Measurements from ENCODE around the gene FSHB. TPM values are rescaled to one million over a fixed set of nuclear protein-coding genes. Genes with fewer than 3 reads are reported as not detected.
"Not testable (repeated sequence)": the region's sequence is repeated elsewhere in the genome, so short reads cannot be mapped to it uniquely, and the experiment has no call there.

The FSHB gene
- total RNA-seq, 1 donor, result not detected

DNA sequence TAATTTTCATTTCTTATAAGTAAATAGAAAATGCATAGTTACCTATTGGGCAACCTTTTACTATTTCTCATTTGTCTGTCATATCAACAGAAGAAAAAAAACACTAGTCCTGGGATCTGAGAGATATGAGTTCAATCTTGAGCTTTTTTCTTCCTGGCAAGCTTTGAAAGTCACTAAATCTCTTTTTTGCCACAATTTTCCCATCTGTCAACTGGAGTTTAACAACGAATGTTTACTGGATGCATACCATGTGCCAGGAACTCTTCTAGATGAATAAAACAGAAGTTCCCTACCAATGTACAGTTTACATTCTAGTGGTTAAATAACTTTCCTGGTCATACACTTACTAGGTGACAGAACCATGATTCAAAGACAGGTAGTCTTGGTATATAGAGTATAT lies 31.0 kb downstream of the FSHB start:
- no peak for DNase-seq (ENCODE audit: low read depth in 2 of 3, low spot score in 2 of 3)

DNA sequence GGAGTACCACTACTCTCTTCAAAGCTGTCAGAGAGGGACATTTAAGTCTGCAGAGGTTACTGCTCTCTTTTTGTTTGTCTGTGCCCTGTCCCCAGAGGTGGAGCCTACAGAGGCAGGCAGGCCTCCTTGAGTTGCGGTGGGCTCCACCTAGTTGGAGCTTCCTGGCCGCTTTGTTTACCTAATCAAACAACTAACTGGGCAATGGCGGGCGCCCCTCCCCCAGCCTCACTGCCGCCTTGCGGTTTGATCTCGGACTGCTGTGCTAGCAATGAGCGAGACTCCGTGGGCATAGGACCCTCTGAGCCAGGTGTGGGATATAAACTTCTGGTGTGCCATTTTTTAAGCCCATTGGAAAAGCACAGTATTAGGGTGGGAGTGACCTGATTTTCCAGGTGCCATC lies 37.8 kb downstream of the FSHB start:
- DNase-seq (ENCODE audit: low read depth in 2 of 3, low spot score in 2 of 3), result not testable (repeated sequence)

DNA sequence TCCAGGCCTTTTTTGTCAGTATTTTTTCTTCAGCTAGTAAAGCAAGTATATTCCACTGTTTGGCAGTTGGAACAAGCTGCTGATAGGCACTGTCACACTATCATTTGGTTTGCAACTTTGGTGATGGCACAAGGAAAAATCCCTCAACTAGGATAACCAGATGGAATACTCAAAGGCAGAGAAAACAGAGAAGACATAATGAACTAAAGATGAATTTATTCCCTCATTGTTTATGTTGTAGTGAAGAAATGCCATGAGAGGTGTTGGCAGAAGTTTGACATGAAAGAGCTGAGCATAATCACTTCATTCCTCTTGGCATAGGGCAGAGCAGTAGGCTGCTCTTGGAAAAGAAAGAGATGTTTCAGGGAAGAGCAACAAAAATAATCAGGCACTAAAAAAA lies 39.9 kb downstream of the FSHB start:
- no peak for DNase-seq (ENCODE audit: low read depth in 2 of 3, low spot score in 2 of 3)

DNA sequence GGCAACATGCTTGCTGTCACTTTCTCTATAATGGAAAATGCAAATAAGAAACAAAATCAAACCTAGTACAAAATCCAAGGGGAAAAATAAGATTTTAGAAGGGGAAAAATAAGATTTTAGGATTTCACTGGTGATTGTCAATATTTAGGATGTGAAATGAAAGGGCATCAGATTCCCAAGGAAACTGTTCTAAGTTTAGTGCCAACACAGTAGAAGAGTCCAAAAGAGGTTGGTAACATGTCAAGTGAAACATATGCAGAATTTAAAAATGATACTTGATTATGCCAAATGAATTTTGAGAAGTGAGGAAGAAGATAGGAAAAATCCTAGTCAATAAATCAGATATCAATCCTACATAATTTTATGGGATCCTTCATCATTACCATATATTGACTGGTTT lies 46.4 kb downstream of the FSHB start:
- DNase-seq (ENCODE audit: low read depth in 2 of 3, low spot score in 2 of 3), result no peak

DNA sequence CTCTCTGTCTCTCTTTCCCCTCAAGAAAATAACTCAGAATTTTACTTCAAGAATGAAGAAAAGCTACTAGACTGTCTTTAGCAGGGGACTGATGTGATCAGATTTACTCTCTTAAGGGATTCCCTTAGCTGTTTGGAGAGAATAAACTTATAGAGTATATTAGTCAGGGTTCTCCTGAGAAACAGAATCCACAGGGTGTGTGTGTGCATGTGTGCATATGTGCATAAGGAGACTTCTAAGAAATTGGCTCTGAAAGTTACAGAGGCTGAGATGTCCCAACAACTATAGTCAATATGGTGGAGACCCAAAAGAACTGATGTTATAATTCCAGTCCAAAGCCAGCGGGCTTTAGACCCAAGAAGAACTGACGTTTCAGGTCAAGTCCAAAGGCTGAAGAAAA lies 49.0 kb downstream of the FSHB start:
- no peak for DNase-seq (ENCODE audit: low read depth in 2 of 3, low spot score in 2 of 3)

DNA sequence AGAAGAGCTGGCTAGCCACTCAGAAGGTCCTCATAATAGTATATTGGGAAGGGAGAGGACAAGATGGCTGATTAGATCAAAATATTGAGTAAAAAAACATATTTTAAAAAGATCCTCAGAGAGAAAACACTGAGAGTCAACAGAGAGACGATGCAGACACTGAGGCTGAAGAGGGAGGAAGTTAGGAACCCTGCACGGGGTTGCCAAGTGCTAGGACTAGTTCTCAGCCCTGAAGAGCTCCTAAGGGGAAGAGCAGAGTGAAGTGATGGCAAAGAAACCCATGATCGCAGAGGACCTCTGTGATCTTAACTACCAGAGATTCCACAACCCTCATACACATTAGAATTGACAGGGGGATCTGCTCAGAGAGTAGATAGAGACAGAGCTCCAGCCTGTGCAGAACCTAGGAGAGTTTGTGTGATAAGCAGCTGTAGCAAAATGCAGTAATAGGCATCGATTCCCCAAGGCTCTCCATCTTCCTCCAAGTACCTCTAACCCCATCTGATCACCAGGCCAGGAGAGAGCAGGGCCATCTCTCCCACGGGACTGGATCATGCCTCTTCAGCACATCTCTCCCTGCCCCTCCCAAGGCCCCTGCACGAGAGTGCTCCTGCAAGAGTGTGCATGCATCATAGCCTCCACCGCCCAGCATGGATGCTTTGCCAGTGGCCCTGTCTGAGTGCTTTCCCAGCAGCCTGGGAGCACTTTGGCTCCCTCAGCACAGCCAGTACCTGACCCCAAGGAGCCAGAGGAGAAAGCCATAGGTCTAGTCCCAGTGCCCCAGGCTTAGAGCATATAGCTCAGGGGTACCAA lies 50.9 kb downstream of the FSHB start:
- no peak for DNase-seq (ENCODE audit: low read depth in 2 of 3, low spot score in 2 of 3)

DNA sequence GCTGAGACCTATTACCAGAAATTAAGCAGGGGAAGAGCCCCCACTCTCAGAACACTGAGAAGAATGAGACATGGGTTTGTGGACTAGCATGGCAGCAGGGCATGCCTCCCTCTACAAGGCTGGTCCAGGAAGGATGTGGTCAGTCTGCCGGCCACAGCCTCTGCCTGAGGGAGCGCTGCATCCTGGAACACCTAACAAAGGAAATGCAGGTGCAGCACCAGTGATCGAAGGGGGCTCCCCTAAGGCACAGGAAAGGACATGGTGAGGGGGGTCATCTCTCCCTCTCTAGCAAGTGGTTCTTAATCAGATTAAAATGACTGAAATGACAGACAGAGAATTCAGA lies 51.4 kb downstream of the FSHB start:
- DNase-seq (ENCODE audit: low read depth in 2 of 3, low spot score in 2 of 3), result peak in 2 of 3 donors; percentile 9 to 41

Other genes with a start within 250 kb of the FSHB start
- gene KCNA4, start 214.0 kb upstream of the FSHB start, total RNA-seq, result under 0.01 TPM
- gene ARL14EP, start 92.1 kb downstream of the FSHB start, total RNA-seq, result 12.9 TPM